Panc1 (cell line): ENCODE data around the gene EMC8. TPM values are rescaled to one million over a fixed set of nuclear protein-coding genes. Genes with fewer than 3 reads are reported as not detected.

ENCODE experiments used
- ATAC-seq: fragments of 200-7000 bp; cut with Tn5 transposase; 2 replicates; pipeline ENCODE4 v1.9.1; 2020; ENCODE audit warnings: mild to moderate bottlenecking, moderate library complexity
- BruUV-seq: library from RNA; stranded (reverse); fragments of 400-500 nt; replicated peaks from 2 replicates; lab custom pipeline; 2021; lab: Mats Ljungman, UMichigan
- CTCF ChIA-PET: fragments of 300-600 bp; sonication (Branson Sonifier 250); formaldehyde crosslinking; loops from one replicate; lab custom pipeline; 2022; ENCODE audit warnings: antibody characterized with exemption; lab: Charles Lee
- POLR2A ChIA-PET: fragments of 300-600 bp; sonication (Branson Sonifier 250); formaldehyde crosslinking; loops from one replicate; lab custom pipeline; 2022; ENCODE audit warnings: antibody characterized with exemption; lab: Charles Lee
- DNase-seq: peaks from one replicate; pipeline ENCODE4 v3.0.0-alpha.2; 2010; ENCODE audit warnings: low read depth, low spot score
- H3K27ac ChIP-seq: 2 replicates; pipeline ENCODE4 v1.5.1; 2011; ENCODE audit warnings: mild to moderate bottlenecking, low read length, inconsistent platforms
- H3K27me3 ChIP-seq: fragments of 200-500 bp; sonication (Bioruptor generic); 2 replicates; pipeline ENCODE4 v1.6.0; 2014; ENCODE audit warnings: low read length, inconsistent platforms; ENCODE audit not compliant: control insufficient read depth, insufficient read depth
- H3K36me3 ChIP-seq: fragments of 200-500 bp; sonication (Bioruptor generic); 2 replicates; pipeline ENCODE4 v1.5.1; 2014; ENCODE audit warnings: inconsistent platforms, mild to moderate bottlenecking, low read length, moderate library complexity; ENCODE audit not compliant: control insufficient read depth, insufficient read depth
- H3K4me1 ChIP-seq: 2 replicates; pipeline ENCODE4 v1.5.1; 2011; ENCODE audit warnings: inconsistent platforms, mild to moderate bottlenecking, low read length, moderate library complexity; ENCODE audit not compliant: control insufficient read depth, insufficient read depth
- H3K4me3 ChIP-seq, 2 experiments: 2 replicates each; pipeline ENCODE4 v1.5.1; 2011 to 2012; ENCODE audit warnings: low read depth in 2 of 2, low read length in 2 of 2, mild to moderate bottlenecking in 2 of 2, inconsistent platforms in 1 of 2, moderate library complexity in 1 of 2
- H3K9me3 ChIP-seq: fragments of 200-500 bp; sonication (Bioruptor generic); 2 replicates; pipeline ENCODE4 v1.5.1; 2014; ENCODE audit warnings: low read depth, mild to moderate bottlenecking, inconsistent platforms, low read length, moderate library complexity; ENCODE audit not compliant: control insufficient read depth, insufficient read depth
- POLR2AphosphoS5 ChIP-seq: IDR thresholded peaks from 2 replicates; pipeline ENCODE4 v1.6.1; 2012; ENCODE audit warnings: mild to moderate bottlenecking, low read depth, low read length, moderate library complexity
- SIN3A ChIP-seq: IDR thresholded peaks from 2 replicates; pipeline ENCODE4 v1.6.1; 2012; ENCODE audit warnings: low read depth, mild to moderate bottlenecking, low read length, moderate library complexity, borderline replicate concordance; ENCODE audit not compliant: insufficient read depth
- TCF7L2 ChIP-seq: IDR thresholded peaks from 2 replicates; pipeline ENCODE4 v1.6.1; 2011; ENCODE audit warnings: mild to moderate bottlenecking, low read depth, low read length, inconsistent platforms
- in situ Hi-C: cut with HindIII; loops from 2 replicates; pipeline ENCODE4 v1.10.0; 2016; ENCODE audit warnings: low sequenced_read_pairs, low pct_unique_long_range_greater_than_20kb
- intact Hi-C: fragments of 100-400 bp; cut with micrococcal nuclease; formaldehyde crosslinking; loops from one replicate; pipeline ENCODE4 v1.10.0; 2022; ENCODE audit not compliant: unreplicated experiment
- total RNA-seq: library from RNA; stranded (reverse); gene quantifications from one replicate; pipeline ENCODE4 v1.2.1, GENCODE V29; 2021; ENCODE audit not compliant: unreplicated experiment
- TF ChIP-seq, protein P1 (sequence below), 2 experiments: IDR thresholded peaks; 2 replicates each; pipeline ENCODE4 v1.6.1; 2011 to 2012; ENCODE audit warnings: low read depth in 2 of 2, control low read depth in 1 of 2, low read length in 1 of 2, mild to moderate bottlenecking in 1 of 2, moderate library complexity in 1 of 2; ENCODE audit not compliant: insufficient read depth in 1 of 2
- TF ChIP-seq, protein P2 (sequence below): fragments of 450-650 bp; IDR thresholded peaks from 2 replicates; pipeline ENCODE4 v1.5.1; 2017; ENCODE audit warnings: mild to moderate bottlenecking

Gene EMC8
- total RNA-seq, 1 experiment from 2014 or later, result 39.1 TPM

DNA sequence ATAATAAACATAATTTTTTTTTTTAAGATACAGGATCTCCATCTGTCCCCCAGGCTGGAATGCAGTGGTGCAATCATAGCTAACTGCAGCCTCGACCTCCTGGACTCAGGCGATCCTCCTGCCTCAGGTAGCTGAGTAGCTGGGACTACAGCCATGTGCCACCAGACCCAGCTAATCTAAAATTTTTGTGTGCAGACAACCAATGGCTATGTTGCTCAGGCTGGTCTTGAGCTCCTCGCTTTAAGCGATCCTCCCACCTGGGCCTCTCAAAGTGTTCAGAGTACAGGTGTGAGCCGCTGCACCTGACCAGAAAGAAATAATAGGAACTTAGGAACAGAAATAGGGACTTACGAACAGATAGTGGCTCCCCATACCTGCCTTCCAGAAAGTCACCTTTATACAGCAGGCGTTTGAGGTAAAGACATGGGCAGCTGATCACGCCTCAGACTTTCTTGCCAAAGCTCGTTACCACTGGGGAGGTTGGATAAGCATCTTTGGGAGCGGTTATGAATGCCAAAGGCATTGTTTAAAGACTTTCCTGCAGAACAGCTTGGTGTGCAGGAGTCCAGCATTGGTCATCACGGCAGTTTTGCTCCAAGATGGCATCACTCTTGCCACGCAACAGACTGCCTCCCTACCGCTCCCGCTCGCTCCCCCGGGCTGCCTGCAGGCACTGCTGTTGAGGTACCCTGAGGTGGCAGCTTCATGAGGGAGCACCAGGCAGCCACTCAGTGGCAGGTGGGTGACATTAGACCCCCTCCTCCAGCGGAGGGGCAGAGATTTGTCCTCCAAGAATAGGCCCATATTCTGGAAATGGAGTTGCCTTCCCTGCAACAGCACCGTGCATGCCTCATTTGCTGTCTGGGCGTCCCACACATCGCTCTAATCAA, 13.7 kb upstream of the EMC8 start:
- Histone ChIP-seq H3K27ac (no peak overlapping the region), H3K4me3 (no peak overlapping the region), H3K36me3 (no peaks in the 10 kb centered on the region), H3K9me3 (no peaks in the 10 kb centered on the region), H3K27me3 (no peaks in the 10 kb centered on the region; the same call in 1 of the 2 replicates), H3K4me1 (no peaks in the 10 kb centered on the region)
- POLR2A ChIA-PET, result no interaction called here
- BruUV-seq, result no TSS peak
- DNase-seq (no peak), ATAC-seq (no peak)
- TF ChIP-seq TCF7L2, result no peak
- TF ChIP-seq SIN3A, result no peak
- TF ChIP-seq, protein P1, sequence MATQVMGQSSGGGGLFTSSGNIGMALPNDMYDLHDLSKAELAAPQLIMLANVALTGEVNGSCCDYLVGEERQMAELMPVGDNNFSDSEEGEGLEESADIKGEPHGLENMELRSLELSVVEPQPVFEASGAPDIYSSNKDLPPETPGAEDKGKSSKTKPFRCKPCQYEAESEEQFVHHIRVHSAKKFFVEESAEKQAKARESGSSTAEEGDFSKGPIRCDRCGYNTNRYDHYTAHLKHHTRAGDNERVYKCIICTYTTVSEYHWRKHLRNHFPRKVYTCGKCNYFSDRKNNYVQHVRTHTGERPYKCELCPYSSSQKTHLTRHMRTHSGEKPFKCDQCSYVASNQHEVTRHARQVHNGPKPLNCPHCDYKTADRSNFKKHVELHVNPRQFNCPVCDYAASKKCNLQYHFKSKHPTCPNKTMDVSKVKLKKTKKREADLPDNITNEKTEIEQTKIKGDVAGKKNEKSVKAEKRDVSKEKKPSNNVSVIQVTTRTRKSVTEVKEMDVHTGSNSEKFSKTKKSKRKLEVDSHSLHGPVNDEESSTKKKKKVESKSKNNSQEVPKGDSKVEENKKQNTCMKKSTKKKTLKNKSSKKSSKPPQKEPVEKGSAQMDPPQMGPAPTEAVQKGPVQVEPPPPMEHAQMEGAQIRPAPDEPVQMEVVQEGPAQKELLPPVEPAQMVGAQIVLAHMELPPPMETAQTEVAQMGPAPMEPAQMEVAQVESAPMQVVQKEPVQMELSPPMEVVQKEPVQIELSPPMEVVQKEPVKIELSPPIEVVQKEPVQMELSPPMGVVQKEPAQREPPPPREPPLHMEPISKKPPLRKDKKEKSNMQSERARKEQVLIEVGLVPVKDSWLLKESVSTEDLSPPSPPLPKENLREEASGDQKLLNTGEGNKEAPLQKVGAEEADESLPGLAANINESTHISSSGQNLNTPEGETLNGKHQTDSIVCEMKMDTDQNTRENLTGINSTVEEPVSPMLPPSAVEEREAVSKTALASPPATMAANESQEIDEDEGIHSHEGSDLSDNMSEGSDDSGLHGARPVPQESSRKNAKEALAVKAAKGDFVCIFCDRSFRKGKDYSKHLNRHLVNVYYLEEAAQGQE (IDR thresholded peaks at IDR 0.05; ENCODE audit: insufficient read depth in 1 of 2, low read depth in 2 of 2, low read length in 1 of 2), result no peak
- no peak for TF ChIP-seq POLR2AphosphoS5
- TF ChIP-seq, protein P2, sequence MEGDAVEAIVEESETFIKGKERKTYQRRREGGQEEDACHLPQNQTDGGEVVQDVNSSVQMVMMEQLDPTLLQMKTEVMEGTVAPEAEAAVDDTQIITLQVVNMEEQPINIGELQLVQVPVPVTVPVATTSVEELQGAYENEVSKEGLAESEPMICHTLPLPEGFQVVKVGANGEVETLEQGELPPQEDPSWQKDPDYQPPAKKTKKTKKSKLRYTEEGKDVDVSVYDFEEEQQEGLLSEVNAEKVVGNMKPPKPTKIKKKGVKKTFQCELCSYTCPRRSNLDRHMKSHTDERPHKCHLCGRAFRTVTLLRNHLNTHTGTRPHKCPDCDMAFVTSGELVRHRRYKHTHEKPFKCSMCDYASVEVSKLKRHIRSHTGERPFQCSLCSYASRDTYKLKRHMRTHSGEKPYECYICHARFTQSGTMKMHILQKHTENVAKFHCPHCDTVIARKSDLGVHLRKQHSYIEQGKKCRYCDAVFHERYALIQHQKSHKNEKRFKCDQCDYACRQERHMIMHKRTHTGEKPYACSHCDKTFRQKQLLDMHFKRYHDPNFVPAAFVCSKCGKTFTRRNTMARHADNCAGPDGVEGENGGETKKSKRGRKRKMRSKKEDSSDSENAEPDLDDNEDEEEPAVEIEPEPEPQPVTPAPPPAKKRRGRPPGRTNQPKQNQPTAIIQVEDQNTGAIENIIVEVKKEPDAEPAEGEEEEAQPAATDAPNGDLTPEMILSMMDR, result no peak
- CTCF ChIA-PET, result no interaction called here
- intact Hi-C loops, result no loop called here
- in situ Hi-C loops, result no loop called here

DNA sequence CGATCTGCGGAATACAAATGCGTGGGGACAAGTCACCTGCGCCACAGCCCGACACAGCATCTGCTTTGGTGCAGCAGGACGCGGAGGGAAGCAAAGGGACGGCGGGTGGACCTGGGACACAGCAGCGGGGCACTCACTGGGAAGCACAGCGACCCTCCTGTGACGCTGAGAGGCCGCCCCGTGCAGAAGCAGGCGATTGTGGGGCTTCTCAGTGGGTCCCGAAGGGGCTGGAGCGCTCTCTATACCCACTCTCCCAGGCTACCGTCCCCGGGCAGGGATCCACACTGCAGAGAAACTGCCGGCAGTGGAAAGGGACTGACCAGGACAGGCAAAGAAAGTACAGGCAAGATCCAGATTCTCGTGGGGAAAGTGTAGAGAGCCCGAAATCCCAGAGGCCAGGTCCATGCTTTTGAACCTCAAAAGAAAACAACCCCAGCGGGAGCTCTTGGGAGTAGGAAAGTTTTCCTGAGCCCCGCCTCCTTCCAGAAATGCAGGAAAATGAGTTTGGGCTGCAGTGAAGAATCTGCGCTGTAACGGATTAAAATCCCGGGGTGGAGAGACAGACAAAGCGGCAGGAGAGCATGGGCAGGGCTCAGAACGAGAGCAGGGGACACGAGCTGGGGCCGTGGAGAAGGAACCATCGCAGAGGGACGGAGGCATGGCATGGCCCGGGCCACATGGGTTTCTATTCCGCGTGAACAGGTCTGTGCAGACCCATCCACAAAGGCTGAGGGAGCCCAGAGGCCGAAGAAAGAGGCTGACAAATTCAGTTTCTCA, 12.9 kb upstream of the EMC8 start:
- BruUV-seq, result no TSS peak
- no peaks in the 10 kb centered on the region; the same call in 1 of the 2 replicates for H3K27me3 ChIP-seq
- no peak overlapping the region for H3K27ac ChIP-seq
- CTCF ChIA-PET, result no interaction called here
- DNase-seq (no peak), ATAC-seq (no peak; the same call in 1 of the 2 replicates)
- no peaks in the 10 kb centered on the region for H3K9me3 ChIP-seq
- intact Hi-C loops, result no loop called here
- POLR2A ChIA-PET, result no interaction called here
- TF ChIP-seq SIN3A, result no peak
- no peak overlapping the region; a peak in 1 of 4 replicates for H3K4me3 ChIP-seq
- H3K36me3 ChIP-seq, result no peaks in the 10 kb centered on the region
- in situ Hi-C loops, result no loop called here
- no peaks in the 10 kb centered on the region for H3K4me1 ChIP-seq
